HEK293T (cell line): Measurements from ENCODE around the gene CCR5AS.

Experiments
- ARNT ChIP-seq: fragments of 450-650 bp; IDR thresholded peaks from 2 replicates; pipeline ENCODE4 v1.6.1; 2017; ENCODE audit warnings: mild to moderate bottlenecking
- BHLHE40 ChIP-seq: fragments of 450-650 bp; IDR thresholded peaks from 2 replicates; pipeline ENCODE4 v1.6.1; 2016; ENCODE audit warnings: mild to moderate bottlenecking, moderate library complexity, borderline replicate concordance
- CTBP1 ChIP-seq: fragments of 450-650 bp; IDR thresholded peaks from 2 replicates; pipeline ENCODE4 v1.6.1; 2016; ENCODE audit warnings: borderline replicate concordance
- ELF4 ChIP-seq: fragments of 450-650 bp; IDR thresholded peaks from 2 replicates; pipeline ENCODE4 v1.6.1; 2017; ENCODE audit warnings: antibody characterized with exemption
- FOXA1 ChIP-seq: fragments of 450-650 bp; IDR thresholded peaks from 2 replicates; pipeline ENCODE4 v1.6.1; 2016; ENCODE audit warnings: mild to moderate bottlenecking
- FOXM1 ChIP-seq: fragments of 450-650 bp; IDR thresholded peaks from 2 replicates; pipeline ENCODE4 v1.6.1; 2017; ENCODE audit warnings: mild to moderate bottlenecking, borderline replicate concordance
- SP1 ChIP-seq: fragments of 450-650 bp; IDR thresholded peaks from 2 replicates; pipeline ENCODE4 v1.6.1; 2017
- SUZ12 ChIP-seq: fragments of 450-650 bp; IDR thresholded peaks from 2 replicates; pipeline ENCODE4 v1.6.1; 2016; ENCODE audit warnings: mild to moderate bottlenecking
- ZNF384 ChIP-seq: fragments of 450-650 bp; IDR thresholded peaks from 2 replicates; pipeline ENCODE4 v1.6.1; 2016

DNA sequence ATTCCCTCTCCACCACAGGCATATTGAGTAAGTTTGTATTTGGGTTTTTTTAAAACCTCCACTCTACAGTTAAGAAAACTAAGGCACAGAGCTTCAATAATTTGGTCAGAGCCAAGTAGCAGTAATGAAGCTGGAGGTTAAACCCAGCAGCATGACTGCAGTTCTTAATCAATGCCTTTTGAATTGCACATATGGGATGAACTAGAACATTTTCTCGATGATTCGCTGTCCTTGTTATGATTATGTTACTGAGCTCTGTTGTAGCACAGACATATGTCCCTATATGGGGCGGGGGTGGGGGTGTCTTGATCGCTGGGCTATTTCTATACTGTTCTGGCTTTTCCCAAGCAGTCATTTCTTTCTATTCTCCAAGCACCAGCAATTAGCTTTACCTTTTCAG, 37.7 kb downstream of the CCR5AS start:
- TF ChIP-seq SUZ12 (no peak), FOXM1 (no peak), ELF4 (no peak), FOXA1 (no peak), ARNT (no peak), BHLHE40 (no peak), SP1 (no peak), ZNF384 (no peak), CTBP1 (no peak)
